ENCODE results near the gene EID3. TPM values are rescaled to one million over a fixed set of nuclear protein-coding genes. Genes with fewer than 3 reads are reported as not detected.
"Not testable (repeated sequence)": the region's sequence is repeated elsewhere in the genome, so short reads cannot be mapped to it uniquely, and the experiment has no call there.

Gene EID3
- total and polyA plus RNA-seq, 2 experiments from 2014 or later: 3.3 to 3.4 TPM

- peaks cover 64% of the 10 kb centered on the region for H3K36me3 Mint-ChIP-seq (ENCODE audit: low read depth)
- no peaks in the 10 kb centered on the region for H3K27me3 ChIP-seq (ENCODE audit: insufficient read depth)
- peaks cover 93% of the 10 kb centered on the region for H3K79me2 ChIP-seq (replicated peaks; ENCODE audit: insufficient read depth)
- no peak overlapping the region for H3K27ac ChIP-seq (ENCODE audit: low read depth)
- DNase-seq (ENCODE audit: low spot score) (no peak), ATAC-seq (no peak)
- peaks cover 33% of the 10 kb centered on the region for H3K4me1 Mint-ChIP-seq
- H3K4me1 ChIP-seq (ENCODE audit: insufficient read depth): peaks cover 23% of the 10 kb centered on the region
- H3K4me3 ChIP-seq: no peak overlapping the region
- H2AFZ ChIP-seq: no peak overlapping the region
- no peak overlapping the region for H3K27ac Mint-ChIP-seq
- no peaks in the 10 kb centered on the region for H3K9me2 ChIP-seq (ENCODE audit: insufficient read depth)
- H3K36me3 ChIP-seq (ENCODE audit: insufficient read depth): peaks cover 13% of the 10 kb centered on the region
- peaks cover 59% of the 10 kb centered on the region for H4K20me1 ChIP-seq (replicated peaks; ENCODE audit: insufficient read depth)
- H3K4me2 ChIP-seq: peak overlapping the region; percentile 34
- TF ChIP-seq CTCF (conservative IDR thresholded peaks at IDR 0.05; ENCODE audit: low read depth in 2 of 2) (no peak), REST (IDR thresholded peaks at IDR 0.05; ENCODE audit: unreplicated experiment) (no peak), EZH2phosphoT487 (IDR thresholded peaks at IDR 0.05; ENCODE audit: unreplicated experiment) (no peak), JUNB (IDR thresholded peaks at IDR 0.05; ENCODE audit: unreplicated experiment) (no peak), EZH2 (IDR thresholded peaks at IDR 0.05; ENCODE audit: low read depth, unreplicated experiment) (no peak), ZNF114 (CRISPR knock-in tag; IDR thresholded peaks at IDR 0.05) (no peak), POLR2AphosphoS5 (IDR thresholded peaks at IDR 0.05; ENCODE audit: low read depth) (no peak)
- peaks cover 3% of the 10 kb centered on the region for H3K27me3 Mint-ChIP-seq (ENCODE audit: insufficient read depth, low read depth, poor library complexity)
- H3K4me3 Mint-ChIP-seq: peak overlapping the region; percentile 48; the same call in 1 of the 3 replicates
- no peaks in the 10 kb centered on the region for H3K9me3 Mint-ChIP-seq
- H3F3A ChIP-seq (replicated peaks; ENCODE audit: low read depth): 0 out of 2 replicates have a peak, but pooled peaks cover 7% of the 10 kb centered on the region
Observed at GRCh38 chr12:104292872-104293794, 10.4 kb upstream of the EID3 start.

- H3K36me3 Mint-ChIP-seq (ENCODE audit: low read depth): peaks cover 61% of the 10 kb centered on the region
- H3F3A ChIP-seq (replicated peaks; ENCODE audit: low read depth); H3K4me3 ChIP-seq; H3K27me3 ChIP-seq (ENCODE audit: insufficient read depth); H2AFZ ChIP-seq; H3K9me2 ChIP-seq (ENCODE audit: insufficient read depth); H3K27ac Mint-ChIP-seq; ATAC-seq; H3K27ac ChIP-seq (ENCODE audit: low read depth); H3K4me2 ChIP-seq; H3K27me3 Mint-ChIP-seq (ENCODE audit: insufficient read depth, low read depth, poor library complexity); H3K4me3 Mint-ChIP-seq; H3K9me3 Mint-ChIP-seq: not testable (repeated sequence)
- Histone ChIP-seq H3K4me1 (ENCODE audit: insufficient read depth) (peaks cover 21% of the 10 kb centered on the region), H4K20me1 (replicated peaks; ENCODE audit: insufficient read depth) (peaks cover 62% of the 10 kb centered on the region), H3K79me2 (replicated peaks; ENCODE audit: insufficient read depth) (peaks cover 97% of the 10 kb centered on the region), H3K36me3 (ENCODE audit: insufficient read depth) (peaks cover 13% of the 10 kb centered on the region)
- H3K4me1 Mint-ChIP-seq: peaks cover 30% of the 10 kb centered on the region
- peak; percentile 75 for DNase-seq (ENCODE audit: low spot score)
- TF ChIP-seq CTCF (conservative IDR thresholded peaks at IDR 0.05; ENCODE audit: low read depth in 2 of 2): peak; percentile 46 to 67
Observed at GRCh38 chr12:104294158-104294859, 9.2 kb upstream of the EID3 start.

Measured in GM23338 (cell line).